HFFc6 (cell line): ENCODE data around the gene TMEM272. TPM values are rescaled to one million over a fixed set of nuclear protein-coding genes. Genes with fewer than 3 reads are reported as not detected.

Experiments used
- DNase-seq: peaks from one replicate; pipeline ENCODE4 v3.0.0-alpha.2; 2018
- H3K27ac Mint-ChIP-seq: 2 replicates; pipeline ENCODE4 v1.8.0; 2020; ENCODE audit warnings: mild to moderate bottlenecking, mixed read lengths
- H3K27me3 Mint-ChIP-seq: 2 replicates; pipeline ENCODE4 v1.8.0; 2021; ENCODE audit warnings: mild to moderate bottlenecking, moderate library complexity, mixed read lengths; ENCODE audit not compliant: insufficient read depth
- H3K36me3 Mint-ChIP-seq: 2 replicates; pipeline ENCODE4 v1.8.0; 2021; ENCODE audit warnings: low read depth, mixed read lengths
- H3K4me1 Mint-ChIP-seq: 2 replicates; pipeline ENCODE4 v1.8.0; 2020; ENCODE audit warnings: low read depth, mixed read lengths
- H3K4me3 Mint-ChIP-seq: 2 replicates; pipeline ENCODE4 v1.8.0; 2020; ENCODE audit warnings: mild to moderate bottlenecking, moderate library complexity, mixed read lengths
- H3K9me3 Mint-ChIP-seq: 2 replicates; pipeline ENCODE4 v1.8.0; 2020; ENCODE audit warnings: mild to moderate bottlenecking, mixed read lengths
- CTCF ChIP-seq: fragments of 200-600 bp; sonication (generic); IDR thresholded peaks from 2 replicates; pipeline ENCODE4 v1.5.0; 2021; ENCODE audit warnings: antibody characterized with exemption, mild to moderate bottlenecking
- total RNA-seq, 6 experiments: library from RNA; stranded (reverse); fragmentation: NEBNext Ultra II Directional; extraction: Animal tissue kit (Norgen Biotek cat#: 25700); gene quantifications; 2 replicates in 1 of 6; 3 replicates in 5 of 6; pipeline ENCODE4 v1.2.3, GENCODE V29; 2021

Gene TMEM272
- total RNA-seq, 6 experiments from 2014 or later: not detected

GRCh38 chr13:51829568-51829899, 15.4 kb downstream of the TMEM272 start:
- H3K27me3 Mint-ChIP-seq: peaks cover 39% of the 10 kb centered on the region
- H3K27ac Mint-ChIP-seq: no peak overlapping the region
- no peaks in the 10 kb centered on the region for H3K9me3 Mint-ChIP-seq
- no peak for TF ChIP-seq CTCF
- H3K4me3 Mint-ChIP-seq: no peak overlapping the region
- H3K4me1 Mint-ChIP-seq: no peaks in the 10 kb centered on the region; the same call in 1 of the 2 replicates
- H3K36me3 Mint-ChIP-seq: no peaks in the 10 kb centered on the region
- no peak for DNase-seq

- no peak overlapping the region for H3K4me3 Mint-ChIP-seq
- no peak overlapping the region for H3K27ac Mint-ChIP-seq
- no peaks in the 10 kb centered on the region for H3K36me3 Mint-ChIP-seq
- H3K27me3 Mint-ChIP-seq: peaks cover 39% of the 10 kb centered on the region
- no peak for TF ChIP-seq CTCF
- no peaks in the 10 kb centered on the region for H3K9me3 Mint-ChIP-seq
- no peak for DNase-seq
- H3K4me1 Mint-ChIP-seq: no peaks in the 10 kb centered on the region; the same call in 1 of the 2 replicates
Measured at GRCh38 chr13:51828730-51829567, 16.0 kb downstream of the TMEM272 start.

GRCh38 chr13:51827254-51827653, 17.7 kb downstream of the TMEM272 start:
- Mint-ChIP-seq H3K9me3 (no peaks in the 10 kb centered on the region), H3K4me1 (no peaks in the 10 kb centered on the region; the same call in 1 of the 2 replicates), H3K27ac (no peak overlapping the region), H3K36me3 (no peaks in the 10 kb centered on the region), H3K4me3 (no peak overlapping the region), H3K27me3 (peaks cover 36% of the 10 kb centered on the region)
- DNase-seq: no peak
- no peak for TF ChIP-seq CTCF

GRCh38 chr13:51826606-51827005, 18.4 kb downstream of the TMEM272 start:
- H3K36me3 Mint-ChIP-seq: no peaks in the 10 kb centered on the region
- no peaks in the 10 kb centered on the region for H3K4me1 Mint-ChIP-seq
- H3K27me3 Mint-ChIP-seq: peaks cover 31% of the 10 kb centered on the region
- no peak for DNase-seq
- no peaks in the 10 kb centered on the region for H3K9me3 Mint-ChIP-seq
- H3K27ac Mint-ChIP-seq: no peak overlapping the region
- no peak for TF ChIP-seq CTCF
- H3K4me3 Mint-ChIP-seq: no peak overlapping the region

- Mint-ChIP-seq H3K27ac (no peak overlapping the region), H3K36me3 (no peaks in the 10 kb centered on the region), H3K27me3 (peaks cover 35% of the 10 kb centered on the region), H3K9me3 (no peaks in the 10 kb centered on the region), H3K4me1 (no peaks in the 10 kb centered on the region), H3K4me3 (no peak overlapping the region)
- no peak for DNase-seq
- TF ChIP-seq CTCF: no peak
Measured at GRCh38 chr13:51825681-51826254, 19.2 kb downstream of the TMEM272 start.
